DND-41 (cell line): Measurements from ENCODE around the gene TWF2.

Experiments used
- CTCF ChIP-seq: IDR thresholded peaks from 2 replicates; pipeline ENCODE4 v1.5.1; 2012; ENCODE audit warnings: borderline replicate concordance, low read length, moderate library complexity, mild to moderate bottlenecking; ENCODE audit not compliant: poor library complexity, severe bottlenecking; ENCODE audit errors: extremely low read depth
- EZH2 ChIP-seq: IDR thresholded peaks from 3 replicates; pipeline ENCODE4 v1.6.1; 2012; ENCODE audit warnings: borderline replicate concordance, low read depth, mild to moderate bottlenecking, moderate library complexity, low read length, inconsistent platforms; ENCODE audit not compliant: severe bottlenecking

- TF ChIP-seq CTCF (no peak), EZH2 (no peak)
These were observed 53.6 kb downstream of the TWF2 start for GRCh38 chr3:52185311-52185710.
